ENCODE data around the gene ATP1B1. TPM values are rescaled to one million over a fixed set of nuclear protein-coding genes. Genes with fewer than 3 reads are reported as not detected.
"Not testable (repeated sequence)": the region's sequence is repeated elsewhere in the genome, so short reads cannot be mapped to it uniquely, and the experiment has no call there.

ATP1B1 gene
- total RNA-seq, 1 donor from 2014 or later: 385 TPM

DNA sequence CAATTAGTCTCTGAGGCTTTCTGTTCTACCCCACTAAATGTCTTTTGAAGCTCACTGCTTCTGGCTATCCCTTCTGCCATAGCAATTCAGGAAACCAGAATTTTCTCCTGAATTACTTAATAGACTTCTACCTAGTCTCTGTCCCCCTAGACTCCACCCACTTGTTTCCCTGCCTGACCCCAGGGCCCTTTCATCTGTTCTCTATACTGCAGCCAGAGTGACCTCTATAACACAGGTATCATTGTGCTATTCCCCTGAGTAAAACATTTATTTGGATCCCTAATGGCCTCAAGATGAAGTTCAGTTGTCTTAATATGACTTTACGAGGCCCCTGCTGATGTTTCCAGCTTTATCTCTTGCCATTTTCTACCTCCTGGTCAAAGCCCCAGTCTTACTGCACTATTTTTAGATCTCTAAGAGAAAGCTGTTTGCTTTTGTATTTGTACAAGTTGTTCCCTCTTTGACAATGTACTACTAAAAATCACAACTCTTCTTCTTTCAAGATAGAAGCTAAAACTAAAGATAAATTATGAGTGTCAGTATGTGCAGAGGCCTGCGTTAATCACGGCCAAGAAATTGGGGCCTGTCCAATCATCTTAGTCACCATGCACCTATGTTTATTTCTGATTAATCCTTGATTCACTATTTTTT, 54.5 kb downstream of the ATP1B1 start:
- Histone ChIP-seq H3K36me3 (no peaks in the 10 kb centered on the region), H3K9me3 (replicated peaks) (no peaks in the 10 kb centered on the region), H3K27ac (replicated peaks) (peak overlapping the region; percentile 50), H3K4me3 (no peak overlapping the region), H3K4me1 (peaks cover 16% of the 10 kb centered on the region), H3K27me3 (ENCODE audit: low read depth) (no peaks in the 10 kb centered on the region)
- intact Hi-C loops (cut with micrococcal nuclease): no loop called here
- TF ChIP-seq CTCF (IDR thresholded peaks at IDR 0.05; ENCODE audit: borderline replicate concordance): no peak
- DNase-seq: no peak

- intact Hi-C loops (cut with micrococcal nuclease): no loop called here
- H3K36me3 ChIP-seq: no peaks in the 10 kb centered on the region
- peak overlapping the region; percentile 50 for H3K27ac ChIP-seq (replicated peaks)
- H3K27me3 ChIP-seq (ENCODE audit: low read depth): no peaks in the 10 kb centered on the region
- no peak for TF ChIP-seq CTCF (IDR thresholded peaks at IDR 0.05; ENCODE audit: borderline replicate concordance)
- DNase-seq: no peak
- no peaks in the 10 kb centered on the region for H3K9me3 ChIP-seq (replicated peaks)
- H3K4me1 ChIP-seq: peaks cover 15% of the 10 kb centered on the region
- no peak overlapping the region for H3K4me3 ChIP-seq
These were observed 55.2 kb downstream of the ATP1B1 start for GRCh38 chr1:169161496-169162194.

- H3K27ac ChIP-seq (replicated peaks): no peak overlapping the region
- H3K27me3 ChIP-seq (ENCODE audit: low read depth): no peaks in the 10 kb centered on the region
- DNase-seq: no peak
- H3K4me3 ChIP-seq: no peak overlapping the region
- intact Hi-C loops (cut with micrococcal nuclease): no loop called here
- H3K9me3 ChIP-seq (replicated peaks): no peaks in the 10 kb centered on the region
- peaks cover 15% of the 10 kb centered on the region for H3K4me1 ChIP-seq
- H3K36me3 ChIP-seq: no peaks in the 10 kb centered on the region
- TF ChIP-seq CTCF (IDR thresholded peaks at IDR 0.05; ENCODE audit: borderline replicate concordance): no peak
These were observed 56.6 kb downstream of the ATP1B1 start for GRCh38 chr1:169163059-169163458.

- Histone ChIP-seq H3K27ac (replicated peaks) (no peak overlapping the region), H3K9me3 (replicated peaks) (no peaks in the 10 kb centered on the region), H3K4me3 (no peak overlapping the region), H3K36me3 (no peaks in the 10 kb centered on the region), H3K4me1 (no peaks in the 10 kb centered on the region), H3K27me3 (ENCODE audit: low read depth) (no peaks in the 10 kb centered on the region)
- no peak for TF ChIP-seq CTCF (IDR thresholded peaks at IDR 0.05; ENCODE audit: borderline replicate concordance)
- intact Hi-C loops (cut with micrococcal nuclease): no loop called here
- no peak for DNase-seq
These were observed 69.0 kb downstream of the ATP1B1 start for GRCh38 chr1:169175461-169175860.

- H3K36me3 ChIP-seq; H3K27ac ChIP-seq (replicated peaks); DNase-seq; H3K4me3 ChIP-seq; intact Hi-C loops (cut with micrococcal nuclease); H3K27me3 ChIP-seq (ENCODE audit: low read depth); H3K4me1 ChIP-seq; H3K9me3 ChIP-seq (replicated peaks): not testable (repeated sequence)
These were observed 72.9 kb downstream of the ATP1B1 start for GRCh38 chr1:169179431-169179830.

GRCh38 chr1:169180174-169180573, 73.7 kb downstream of the ATP1B1 start:
- Histone ChIP-seq H3K27ac (replicated peaks) (no peak overlapping the region), H3K4me3 (no peak overlapping the region), H3K9me3 (replicated peaks) (no peaks in the 10 kb centered on the region), H3K27me3 (ENCODE audit: low read depth) (no peaks in the 10 kb centered on the region), H3K4me1 (no peaks in the 10 kb centered on the region), H3K36me3 (no peaks in the 10 kb centered on the region)
- no peak for TF ChIP-seq CTCF (IDR thresholded peaks at IDR 0.05; ENCODE audit: borderline replicate concordance)
- intact Hi-C loops (cut with micrococcal nuclease): no loop called here
- DNase-seq: no peak

All from left ventricle myocardium inferior (tissue), 1 donor.